HG03103 (cell line): Measurements from ENCODE around the gene EGLN2.
"Not testable (repeated sequence)": the region's sequence is repeated elsewhere in the genome, so short reads cannot be mapped to it uniquely, and the experiment has no call there.

Source experiments
- ATAC-seq: cut with Tn5 transposase; IDR thresholded peaks from one replicate; pipeline ENCODE4 v1.9.1; 2021; ENCODE audit warnings: low read depth; ENCODE audit not compliant: unreplicated experiment

Gene EGLN2

GRCh38 chr19:40776364-40776763, 22.6 kb upstream of the EGLN2 start:
- no peak for ATAC-seq

GRCh38 chr19:40776932-40777644, 21.9 kb upstream of the EGLN2 start:
- peak; percentile 47 for ATAC-seq

- ATAC-seq, result no peak
These were observed 21.4 kb upstream of the EGLN2 start for GRCh38 chr19:40777645-40777936.

- peak; percentile 44 for ATAC-seq
These were observed 20.9 kb upstream of the EGLN2 start, which contains the start of gene RAB4B for GRCh38 chr19:40777937-40778705. RAB4B (plus strand) TSS chr19:40778247; CDS start chr19:40778376, 129 bp downstream.

GRCh38 chr19:40778706-40779284, 20.2 kb upstream of the EGLN2 start:
- no peak for ATAC-seq

GRCh38 chr19:40780582-40780981, 18.4 kb upstream of the EGLN2 start:
- no peak for ATAC-seq

GRCh38 chr19:40781140-40781539, 17.9 kb upstream of the EGLN2 start:
- no peak for ATAC-seq

- no peak for ATAC-seq
These were observed 15.3 kb upstream of the EGLN2 start for GRCh38 chr19:40783711-40784110.

- not testable (repeated sequence) for ATAC-seq
These were observed 14.8 kb upstream of the EGLN2 start for GRCh38 chr19:40784146-40784545.

GRCh38 chr19:40785526-40785925, 13.5 kb upstream of the EGLN2 start:
- ATAC-seq, result no peak

- ATAC-seq, result no peak
These were observed 12.6 kb upstream of the EGLN2 start for GRCh38 chr19:40786060-40787037.

GRCh38 chr19:40791349-40791748, 7.6 kb upstream of the EGLN2 start:
- no peak for ATAC-seq

- ATAC-seq, result no peak
These were observed 7.0 kb upstream of the EGLN2 start for GRCh38 chr19:40791996-40792395.

GRCh38 chr19:40797166-40797962, 1.6 kb upstream of the EGLN2 start:
- no peak for ATAC-seq

- ATAC-seq, result no peak
These were observed 868 bp upstream of the EGLN2 start for GRCh38 chr19:40797963-40798682.

- ATAC-seq, result no peak
These were observed 757 bp downstream of the EGLN2 start for GRCh38 chr19:40799558-40800338.

GRCh38 chr19:40800339-40800996, 1.5 kb downstream of the EGLN2 start:
- ATAC-seq, result no peak

- no peak for ATAC-seq
These were observed 2.0 kb downstream of the EGLN2 start for GRCh38 chr19:40800997-40801377.
